ENCODE results near the gene CACNA1G. TPM values are rescaled to one million over a fixed set of nuclear protein-coding genes. Genes with fewer than 3 reads are reported as not detected.
A peak's percentile ranks its signal among the peaks of the same experiment; 100 is the strongest.

The CACNA1G gene
- polyA plus RNA-seq, 1 donor from 2014 or later: 10.9 TPM

DNA sequence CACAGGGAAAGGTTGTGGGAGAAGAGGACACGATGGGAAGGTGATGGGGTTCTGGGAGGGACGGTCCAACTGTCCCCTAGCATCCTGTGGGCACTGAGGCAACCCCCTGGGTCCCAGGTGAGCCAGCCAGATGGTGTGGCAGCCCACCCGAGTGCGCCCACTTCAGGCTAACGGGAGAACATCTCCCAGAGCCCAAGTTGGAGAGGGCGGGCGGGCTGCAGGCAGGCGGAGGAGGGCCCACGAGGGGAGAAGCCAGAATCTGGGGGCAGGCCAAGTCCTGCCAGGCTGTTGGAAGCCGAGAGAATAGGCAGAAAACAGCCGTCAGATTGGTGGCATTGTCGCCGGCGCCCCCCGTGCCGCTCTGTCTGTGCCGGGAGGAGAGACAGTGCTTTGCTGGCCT lies 60.3 kb downstream of the CACNA1G start:
- no peak for TF ChIP-seq POLR2AphosphoS5 (IDR thresholded peaks at IDR 0.05)
- no peak for TF ChIP-seq RAD21 (conservative IDR thresholded peaks at IDR 0.05)
- TF ChIP-seq TAF1 (IDR thresholded peaks at IDR 0.05; ENCODE audit: low read depth): no peak
- no peak for TF ChIP-seq MXI1 (conservative IDR thresholded peaks at IDR 0.05; ENCODE audit: poor library complexity, severe bottlenecking)
- TF ChIP-seq, protein P1, sequence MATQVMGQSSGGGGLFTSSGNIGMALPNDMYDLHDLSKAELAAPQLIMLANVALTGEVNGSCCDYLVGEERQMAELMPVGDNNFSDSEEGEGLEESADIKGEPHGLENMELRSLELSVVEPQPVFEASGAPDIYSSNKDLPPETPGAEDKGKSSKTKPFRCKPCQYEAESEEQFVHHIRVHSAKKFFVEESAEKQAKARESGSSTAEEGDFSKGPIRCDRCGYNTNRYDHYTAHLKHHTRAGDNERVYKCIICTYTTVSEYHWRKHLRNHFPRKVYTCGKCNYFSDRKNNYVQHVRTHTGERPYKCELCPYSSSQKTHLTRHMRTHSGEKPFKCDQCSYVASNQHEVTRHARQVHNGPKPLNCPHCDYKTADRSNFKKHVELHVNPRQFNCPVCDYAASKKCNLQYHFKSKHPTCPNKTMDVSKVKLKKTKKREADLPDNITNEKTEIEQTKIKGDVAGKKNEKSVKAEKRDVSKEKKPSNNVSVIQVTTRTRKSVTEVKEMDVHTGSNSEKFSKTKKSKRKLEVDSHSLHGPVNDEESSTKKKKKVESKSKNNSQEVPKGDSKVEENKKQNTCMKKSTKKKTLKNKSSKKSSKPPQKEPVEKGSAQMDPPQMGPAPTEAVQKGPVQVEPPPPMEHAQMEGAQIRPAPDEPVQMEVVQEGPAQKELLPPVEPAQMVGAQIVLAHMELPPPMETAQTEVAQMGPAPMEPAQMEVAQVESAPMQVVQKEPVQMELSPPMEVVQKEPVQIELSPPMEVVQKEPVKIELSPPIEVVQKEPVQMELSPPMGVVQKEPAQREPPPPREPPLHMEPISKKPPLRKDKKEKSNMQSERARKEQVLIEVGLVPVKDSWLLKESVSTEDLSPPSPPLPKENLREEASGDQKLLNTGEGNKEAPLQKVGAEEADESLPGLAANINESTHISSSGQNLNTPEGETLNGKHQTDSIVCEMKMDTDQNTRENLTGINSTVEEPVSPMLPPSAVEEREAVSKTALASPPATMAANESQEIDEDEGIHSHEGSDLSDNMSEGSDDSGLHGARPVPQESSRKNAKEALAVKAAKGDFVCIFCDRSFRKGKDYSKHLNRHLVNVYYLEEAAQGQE (IDR thresholded peaks at IDR 0.05; ENCODE audit: borderline replicate concordance): no peak
- TF ChIP-seq EZH2 (IDR thresholded peaks at IDR 0.05; ENCODE audit: borderline replicate concordance, insufficient read depth, low read length, poor library complexity, severe bottlenecking): no peak
- TF ChIP-seq SMC3 (conservative IDR thresholded peaks at IDR 0.05; ENCODE audit: poor library complexity): no peak
- no peak for TF ChIP-seq EP300 (conservative IDR thresholded peaks at IDR 0.05; ENCODE audit: poor library complexity, severe bottlenecking)
- TF ChIP-seq, protein P2, sequence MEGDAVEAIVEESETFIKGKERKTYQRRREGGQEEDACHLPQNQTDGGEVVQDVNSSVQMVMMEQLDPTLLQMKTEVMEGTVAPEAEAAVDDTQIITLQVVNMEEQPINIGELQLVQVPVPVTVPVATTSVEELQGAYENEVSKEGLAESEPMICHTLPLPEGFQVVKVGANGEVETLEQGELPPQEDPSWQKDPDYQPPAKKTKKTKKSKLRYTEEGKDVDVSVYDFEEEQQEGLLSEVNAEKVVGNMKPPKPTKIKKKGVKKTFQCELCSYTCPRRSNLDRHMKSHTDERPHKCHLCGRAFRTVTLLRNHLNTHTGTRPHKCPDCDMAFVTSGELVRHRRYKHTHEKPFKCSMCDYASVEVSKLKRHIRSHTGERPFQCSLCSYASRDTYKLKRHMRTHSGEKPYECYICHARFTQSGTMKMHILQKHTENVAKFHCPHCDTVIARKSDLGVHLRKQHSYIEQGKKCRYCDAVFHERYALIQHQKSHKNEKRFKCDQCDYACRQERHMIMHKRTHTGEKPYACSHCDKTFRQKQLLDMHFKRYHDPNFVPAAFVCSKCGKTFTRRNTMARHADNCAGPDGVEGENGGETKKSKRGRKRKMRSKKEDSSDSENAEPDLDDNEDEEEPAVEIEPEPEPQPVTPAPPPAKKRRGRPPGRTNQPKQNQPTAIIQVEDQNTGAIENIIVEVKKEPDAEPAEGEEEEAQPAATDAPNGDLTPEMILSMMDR (IDR thresholded peaks at IDR 0.05; ENCODE audit: poor library complexity, severe bottlenecking): no peak
- Histone ChIP-seq H3K9me2 (ENCODE audit: insufficient read depth, low read length) (no peaks in the 10 kb centered on the region), H3K4me2 (ENCODE audit: low read length) (no peak overlapping the region), H3K4me3 (ENCODE audit: low read length) (no peak overlapping the region), H3K9ac (ENCODE audit: low read length) (peak overlapping the region; percentile 26), H2AFZ (ENCODE audit: low read depth, low read length) (no peak overlapping the region), H4K20me1 (ENCODE audit: insufficient read depth) (no peaks in the 10 kb centered on the region), H3K9me3 (ENCODE audit: low read length) (no peaks in the 10 kb centered on the region), H3K27me3 (ENCODE audit: insufficient read depth, low read depth, low read length) (no peaks in the 10 kb centered on the region), H3K79me2 (replicated peaks; ENCODE audit: insufficient read depth, low read length) (no peaks in the 10 kb centered on the region), H3K27ac (ENCODE audit: low read length) (no peak overlapping the region), H3K36me3 (ENCODE audit: insufficient read depth, low read length) (no peaks in the 10 kb centered on the region), H3F3A (ENCODE audit: insufficient read depth, low read length, poor library complexity, severe bottlenecking) (no peaks in the 10 kb centered on the region)

DNA sequence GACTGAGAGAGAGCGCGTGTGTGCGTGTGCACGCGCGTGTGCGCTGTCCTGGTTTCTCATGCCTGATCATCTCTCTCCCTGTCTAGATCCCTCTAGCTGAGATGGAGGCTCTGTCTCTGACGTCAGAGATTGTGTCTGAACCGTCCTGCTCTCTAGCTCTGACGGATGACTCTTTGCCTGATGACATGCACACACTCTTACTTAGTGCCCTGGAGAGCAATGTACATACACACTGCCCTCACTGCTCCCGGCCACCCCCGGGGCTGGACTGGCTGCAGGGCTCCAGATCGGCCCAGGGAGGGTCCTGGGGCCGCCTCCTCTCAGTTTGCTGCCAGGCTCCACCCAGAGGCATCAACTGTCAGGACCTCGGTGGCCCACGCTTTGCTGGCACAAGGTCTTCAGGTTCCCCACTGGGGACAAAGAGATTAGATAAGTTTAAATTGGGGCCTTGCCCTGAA lies 61.1 kb downstream of the CACNA1G start:
- Histone ChIP-seq H4K20me1 (ENCODE audit: insufficient read depth) (no peaks in the 10 kb centered on the region), H3K9me2 (ENCODE audit: insufficient read depth, low read length) (no peaks in the 10 kb centered on the region), H3K27ac (ENCODE audit: low read length) (no peak overlapping the region), H3K9me3 (ENCODE audit: low read length) (no peaks in the 10 kb centered on the region), H3K36me3 (ENCODE audit: insufficient read depth, low read length) (no peaks in the 10 kb centered on the region), H3K4me3 (ENCODE audit: low read length) (no peak overlapping the region), H3K4me2 (ENCODE audit: low read length) (no peak overlapping the region), H2AFZ (ENCODE audit: low read depth, low read length) (no peak overlapping the region), H3K9ac (ENCODE audit: low read length) (peak overlapping the region; percentile 26), H3K27me3 (ENCODE audit: insufficient read depth, low read depth, low read length) (no peaks in the 10 kb centered on the region), H3K79me2 (replicated peaks; ENCODE audit: insufficient read depth, low read length) (no peaks in the 10 kb centered on the region), H3F3A (ENCODE audit: insufficient read depth, low read length, poor library complexity, severe bottlenecking) (no peaks in the 10 kb centered on the region)
- TF ChIP-seq RAD21 (conservative IDR thresholded peaks at IDR 0.05) (no peak), TAF1 (IDR thresholded peaks at IDR 0.05; ENCODE audit: low read depth) (no peak), MXI1 (conservative IDR thresholded peaks at IDR 0.05; ENCODE audit: poor library complexity, severe bottlenecking) (no peak)

Data from neural cell (in vitro differentiated cells).